HG02973 (cell line): ENCODE measurements around the gene GPR179.

Experiments used
- ATAC-seq: cut with Tn5 transposase; IDR thresholded peaks from one replicate; pipeline ENCODE4 v1.9.1; 2021; ENCODE audit warnings: moderate library complexity; ENCODE audit not compliant: unreplicated experiment

Gene GPR179, protein sequence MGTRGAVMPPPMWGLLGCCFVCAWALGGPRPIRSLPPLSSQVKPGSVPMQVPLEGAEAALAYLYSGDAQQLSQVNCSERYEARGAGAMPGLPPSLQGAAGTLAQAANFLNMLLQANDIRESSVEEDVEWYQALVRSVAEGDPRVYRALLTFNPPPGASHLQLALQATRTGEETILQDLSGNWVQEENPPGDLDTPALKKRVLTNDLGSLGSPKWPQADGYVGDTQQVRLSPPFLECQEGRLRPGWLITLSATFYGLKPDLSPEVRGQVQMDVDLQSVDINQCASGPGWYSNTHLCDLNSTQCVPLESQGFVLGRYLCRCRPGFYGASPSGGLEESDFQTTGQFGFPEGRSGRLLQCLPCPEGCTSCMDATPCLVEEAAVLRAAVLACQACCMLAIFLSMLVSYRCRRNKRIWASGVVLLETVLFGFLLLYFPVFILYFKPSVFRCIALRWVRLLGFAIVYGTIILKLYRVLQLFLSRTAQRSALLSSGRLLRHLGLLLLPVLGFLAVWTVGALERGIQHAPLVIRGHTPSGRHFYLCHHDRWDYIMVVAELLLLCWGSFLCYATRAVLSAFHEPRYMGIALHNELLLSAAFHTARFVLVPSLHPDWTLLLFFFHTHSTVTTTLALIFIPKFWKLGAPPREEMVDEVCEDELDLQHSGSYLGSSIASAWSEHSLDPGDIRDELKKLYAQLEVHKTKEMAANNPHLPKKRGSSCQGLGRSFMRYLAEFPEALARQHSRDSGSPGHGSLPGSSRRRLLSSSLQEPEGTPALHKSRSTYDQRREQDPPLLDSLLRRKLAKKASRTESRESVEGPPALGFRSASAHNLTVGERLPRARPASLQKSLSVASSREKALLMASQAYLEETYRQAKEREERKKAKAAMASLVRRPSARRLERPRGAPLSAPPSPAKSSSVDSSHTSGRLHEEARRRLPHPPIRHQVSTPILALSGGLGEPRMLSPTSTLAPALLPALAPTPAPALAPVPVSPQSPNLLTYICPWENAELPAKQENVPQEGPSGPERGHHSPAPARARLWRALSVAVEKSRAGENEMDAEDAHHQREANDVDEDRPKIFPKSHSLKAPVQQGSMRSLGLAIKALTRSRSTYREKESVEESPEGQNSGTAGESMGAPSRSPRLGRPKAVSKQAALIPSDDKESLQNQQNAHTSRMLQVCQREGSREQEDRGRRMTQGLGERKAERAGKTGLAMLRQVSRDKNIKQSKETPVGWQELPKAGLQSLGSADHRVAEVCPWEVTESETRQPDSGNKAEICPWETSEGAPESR (N-terminal part only)

DNA sequence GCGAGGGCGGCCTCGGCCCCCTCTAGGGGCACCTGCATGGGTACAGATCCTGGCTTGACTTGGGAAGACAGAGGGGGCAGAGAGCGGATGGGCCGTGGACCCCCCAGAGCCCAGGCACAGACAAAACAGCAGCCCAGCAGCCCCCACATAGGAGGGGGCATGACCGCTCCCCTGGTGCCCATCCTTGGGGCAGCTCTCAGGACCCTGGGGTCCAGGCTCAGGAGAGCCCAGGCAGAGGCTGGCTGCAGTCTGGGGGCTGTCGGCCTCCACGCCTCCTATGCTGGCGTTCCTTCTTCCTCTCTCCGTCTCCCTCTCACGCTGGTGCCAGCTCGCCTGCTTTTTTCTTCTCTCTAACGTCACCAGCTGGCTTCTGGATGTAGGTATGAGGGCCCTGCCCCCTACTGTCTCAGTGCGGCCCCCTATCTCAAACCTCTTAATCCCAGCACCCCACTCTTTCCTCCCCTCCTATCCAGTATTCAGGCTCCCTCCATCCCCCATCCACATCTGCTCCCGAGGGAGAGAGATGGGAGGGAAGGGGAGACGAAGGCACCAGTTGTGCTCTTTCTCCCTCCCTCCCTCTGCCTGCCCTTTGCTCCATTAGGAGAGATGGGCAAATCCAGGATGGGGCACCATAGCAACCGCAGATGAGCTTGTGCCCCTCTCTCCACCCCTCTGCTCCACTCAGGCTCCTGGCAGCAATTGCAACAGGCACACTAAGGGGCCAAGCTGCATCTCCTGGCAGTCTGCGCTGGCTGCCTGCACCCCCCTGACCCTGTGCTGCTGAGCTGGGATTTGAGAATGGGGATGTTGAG, at the start of gene GPR179:
Gene GPR179 (minus strand): TSS at position 349 of the 812 bp plus-strand sequence. CDS start 167 bp downstream, at position 182.
- no peak for ATAC-seq

DNA sequence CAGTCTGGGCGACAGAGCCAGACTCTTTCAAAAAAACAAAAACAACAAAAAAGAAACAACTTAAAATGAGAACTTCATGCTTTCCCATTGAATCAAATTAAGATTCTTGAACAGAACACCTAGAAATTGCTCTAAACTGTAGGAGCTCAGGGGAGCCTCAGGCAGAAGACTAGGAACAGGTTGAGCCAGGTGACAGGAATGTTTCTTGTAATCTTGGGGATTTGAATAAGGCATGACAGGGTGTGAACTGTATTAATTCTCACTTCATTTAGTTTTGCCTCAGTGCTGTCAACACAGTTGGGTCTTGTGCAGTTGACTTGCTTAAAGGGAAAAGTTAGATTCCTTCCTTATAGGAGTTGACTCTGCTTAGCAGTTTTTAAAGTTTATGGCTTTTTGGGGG, 35.7 kb upstream of the GPR179 start:
- ATAC-seq = no peak

DNA sequence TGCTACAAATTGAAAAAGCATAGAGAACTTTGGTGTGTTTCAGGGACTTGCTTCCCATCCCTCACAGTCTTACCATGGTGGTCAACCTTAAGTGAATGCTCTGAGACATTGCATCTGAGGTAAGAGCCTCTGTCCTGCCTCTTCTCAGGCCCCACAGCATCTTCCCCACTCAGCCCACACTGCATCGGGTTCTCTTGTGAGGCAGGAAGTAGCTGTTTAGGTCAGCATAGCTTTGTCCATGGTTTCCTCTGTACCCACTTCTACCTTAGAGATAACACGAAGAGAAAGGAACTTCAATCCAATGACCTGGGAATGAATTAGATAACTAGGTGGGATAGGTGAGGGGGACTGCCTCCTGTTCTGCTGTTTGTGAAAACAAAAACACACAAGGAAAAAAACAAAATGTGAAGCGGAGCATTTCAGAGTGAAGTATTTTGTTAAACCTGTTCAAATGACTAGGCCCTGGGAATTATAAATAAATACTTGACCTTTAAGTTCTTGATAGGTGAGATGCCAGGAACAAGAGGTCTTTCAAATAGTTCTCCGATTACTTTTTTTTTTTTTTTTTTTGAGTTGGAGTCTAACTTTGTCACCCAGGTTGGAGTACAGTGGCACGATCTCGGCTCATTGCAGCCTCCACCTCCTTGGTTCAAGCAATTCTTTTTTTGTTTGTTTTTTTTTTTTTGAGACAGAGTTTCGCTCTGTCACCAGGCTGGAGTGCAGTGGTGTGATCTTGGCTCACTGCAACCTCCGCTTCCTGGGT, 25.5 kb upstream of the GPR179 start:
- ATAC-seq = no peak

DNA sequence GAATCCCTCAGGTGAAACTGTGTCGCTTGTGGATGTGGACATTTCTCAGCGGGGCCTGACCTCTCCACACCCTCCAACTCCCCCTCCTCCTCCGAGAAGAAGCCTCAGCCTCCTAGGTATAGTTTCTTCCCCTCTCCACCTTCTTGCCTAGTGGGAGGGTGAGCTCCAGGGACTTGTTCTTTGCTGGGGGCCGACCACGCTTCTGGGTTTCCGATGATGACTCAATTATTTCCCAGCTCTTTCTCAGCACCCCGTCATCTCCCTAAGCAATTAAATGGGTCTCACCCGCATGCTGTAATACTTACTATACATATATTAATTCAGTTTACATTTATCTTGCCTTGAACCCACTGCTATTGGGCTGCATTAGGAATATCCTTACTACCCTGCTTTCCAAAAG, 21.0 kb upstream of the GPR179 start:
- no peak for ATAC-seq

DNA sequence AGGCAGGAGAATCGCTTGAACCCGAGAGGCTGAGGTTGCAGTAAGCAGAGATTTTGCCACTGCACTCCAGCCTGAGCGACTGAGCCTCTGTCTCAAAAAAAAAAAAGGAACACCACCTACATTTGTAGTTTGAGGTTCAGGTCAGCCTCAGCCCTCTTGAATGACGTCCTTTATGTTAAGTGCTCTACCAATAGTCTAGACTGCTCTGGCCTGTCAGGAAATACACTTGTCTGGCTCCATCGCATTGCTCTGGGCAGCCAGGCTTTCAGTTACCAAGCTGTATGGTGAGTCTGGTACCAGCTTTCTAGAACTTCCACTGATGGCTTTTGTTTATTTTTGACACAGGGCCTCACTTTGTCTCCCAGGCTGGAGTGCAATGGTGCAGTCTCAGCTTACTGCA, 19.3 kb upstream of the GPR179 start:
- no peak for ATAC-seq

DNA sequence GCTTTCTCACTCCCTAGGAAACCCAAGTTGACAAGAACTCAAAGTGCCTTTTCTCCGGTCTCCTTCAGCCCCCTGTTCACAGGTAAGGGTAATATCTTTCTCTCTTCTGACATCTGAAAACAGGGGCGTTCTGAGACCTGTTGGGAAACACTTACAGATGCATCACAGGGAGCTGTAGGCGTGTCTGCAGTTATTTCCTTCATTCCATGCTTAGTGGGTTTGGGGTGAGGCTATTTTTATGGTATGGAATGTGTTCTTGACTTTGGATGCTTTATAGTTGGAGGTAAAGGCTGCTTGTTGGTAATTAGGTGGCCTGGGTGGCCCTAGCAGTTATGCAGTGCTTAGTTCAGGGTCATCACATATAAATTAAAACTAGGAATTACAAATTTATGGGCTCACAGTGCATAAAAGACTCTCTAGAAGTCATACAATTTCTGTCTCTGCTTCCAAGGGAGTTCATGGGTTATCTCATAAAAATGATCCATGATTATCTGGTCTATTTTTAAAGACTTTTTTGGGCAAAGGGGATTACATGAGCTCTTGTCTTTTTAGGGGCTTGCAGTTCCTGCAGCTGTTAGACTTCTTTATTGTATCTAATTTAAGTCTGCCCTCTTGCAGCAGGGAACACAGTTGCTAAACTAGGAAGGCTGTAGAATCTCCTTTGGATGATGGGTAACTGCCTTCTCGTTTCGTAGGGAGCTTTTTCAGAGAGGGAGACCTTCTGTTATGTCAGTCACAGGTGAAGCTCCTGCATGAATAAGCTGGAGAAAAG, 18.1 kb upstream of the GPR179 start:
- no peak for ATAC-seq

DNA sequence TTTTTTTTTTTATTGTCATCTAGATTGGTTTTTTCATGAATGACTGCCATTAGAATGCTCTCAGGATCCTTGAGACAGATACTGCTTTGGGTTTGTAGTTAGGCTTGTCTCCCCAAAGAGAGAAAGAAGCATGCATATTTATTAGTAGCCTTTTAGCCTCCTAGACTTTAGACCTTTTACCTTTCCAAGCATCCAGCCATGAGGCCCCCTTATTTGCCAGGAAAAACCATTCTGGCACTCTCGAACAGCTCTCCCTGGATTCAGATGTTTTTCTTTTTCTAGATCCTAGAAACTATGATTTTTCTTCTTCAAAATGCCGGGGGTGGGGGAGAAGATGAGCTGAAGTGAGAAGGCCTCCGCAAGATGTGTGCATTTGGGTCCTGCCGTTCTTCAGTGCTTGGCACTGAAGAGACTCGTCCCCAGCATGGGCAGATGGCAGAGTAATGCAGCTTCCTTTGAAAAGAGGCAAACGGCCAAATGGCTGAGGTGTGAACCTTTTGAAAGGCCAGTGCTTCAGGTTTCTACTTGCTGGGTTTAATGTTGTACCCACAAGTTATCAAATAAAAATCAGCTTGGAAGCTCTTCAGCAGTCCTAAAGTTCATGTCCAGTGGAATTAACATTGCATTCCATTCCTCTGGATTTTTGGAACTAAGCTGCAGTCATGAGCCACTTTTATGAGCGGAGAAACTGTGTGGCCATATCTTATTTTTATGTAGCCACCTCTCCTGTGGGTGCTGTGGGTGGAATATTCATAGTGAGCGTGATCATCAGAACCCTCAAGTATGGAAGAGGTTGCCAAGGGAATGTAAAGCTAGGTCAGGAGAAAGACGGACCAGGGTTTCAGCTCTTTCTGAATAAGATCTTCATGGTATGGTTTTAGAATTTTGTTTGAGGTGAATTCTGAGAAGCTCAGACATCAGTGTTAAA, 15.1 kb upstream of the GPR179 start:
- ATAC-seq = no peak

DNA sequence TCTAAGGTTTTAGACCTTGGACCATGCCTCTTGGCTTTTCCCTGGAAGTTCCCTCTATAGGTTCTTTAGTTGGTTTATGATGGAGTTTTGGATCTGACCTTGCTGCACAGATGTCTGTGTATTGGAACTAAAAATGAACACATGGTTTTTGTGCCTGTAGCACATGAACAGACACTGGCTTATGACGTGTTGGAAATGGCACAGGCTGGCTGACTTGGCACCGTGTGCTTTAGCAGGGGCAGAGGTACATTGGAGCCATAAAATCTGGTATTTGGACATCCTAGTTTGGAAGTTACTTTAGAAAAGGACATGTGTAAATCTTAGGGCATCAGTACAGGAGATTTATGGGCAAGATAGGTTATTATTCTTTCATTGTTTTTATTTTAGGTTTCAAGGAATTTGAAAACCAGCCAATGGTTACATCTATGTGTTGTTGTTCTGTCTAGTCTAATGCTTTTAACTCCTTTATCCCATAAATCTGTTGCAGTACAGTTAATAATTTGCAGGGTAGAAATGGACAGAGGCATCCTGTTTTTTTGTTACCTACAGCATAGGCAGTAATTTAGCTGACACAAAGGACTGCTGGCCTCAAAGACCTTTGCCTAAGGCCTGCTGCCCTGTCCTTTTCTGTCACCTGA, 13.8 kb upstream of the GPR179 start:
- no peak for ATAC-seq

DNA sequence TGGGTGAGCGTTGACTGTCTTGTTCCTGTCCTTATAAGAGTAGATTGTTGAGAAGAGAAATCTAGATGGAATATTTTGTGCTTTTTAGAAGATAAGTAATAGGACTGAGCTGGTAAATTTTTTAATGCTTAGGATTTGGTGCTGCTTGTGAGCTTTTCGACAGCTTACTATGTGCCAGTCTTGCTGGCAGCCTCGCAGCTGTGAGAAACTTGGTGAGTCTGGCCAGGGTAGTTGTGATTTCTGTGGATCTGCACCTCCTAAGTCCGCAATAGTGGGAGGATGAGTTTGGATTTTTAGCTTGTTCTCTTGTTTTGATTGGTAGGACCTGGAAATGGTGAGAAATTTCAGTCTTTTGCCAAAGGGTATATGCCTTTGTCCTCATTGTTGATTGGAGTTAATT, 11.5 kb upstream of the GPR179 start:
- ATAC-seq = no peak

DNA sequence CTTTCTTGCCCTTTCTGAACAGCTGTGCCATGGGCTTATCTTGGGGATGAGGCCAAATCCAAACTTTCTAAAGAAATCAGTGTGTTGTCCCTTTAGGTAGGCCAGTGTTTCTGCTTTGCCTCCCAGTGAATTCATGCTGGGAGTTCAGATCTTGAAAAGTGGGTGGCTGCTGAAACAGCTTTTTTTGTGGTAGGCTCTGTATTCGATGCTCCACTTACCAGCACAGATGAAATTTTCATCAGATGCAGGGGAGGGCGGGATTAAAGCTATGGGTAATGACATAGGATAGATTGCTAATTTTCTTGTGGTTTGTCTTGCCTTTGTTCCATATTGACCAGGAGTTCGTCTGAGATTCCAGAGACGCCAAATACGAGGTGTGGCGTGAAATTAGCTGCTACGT, 10.7 kb upstream of the GPR179 start:
- ATAC-seq = no peak

DNA sequence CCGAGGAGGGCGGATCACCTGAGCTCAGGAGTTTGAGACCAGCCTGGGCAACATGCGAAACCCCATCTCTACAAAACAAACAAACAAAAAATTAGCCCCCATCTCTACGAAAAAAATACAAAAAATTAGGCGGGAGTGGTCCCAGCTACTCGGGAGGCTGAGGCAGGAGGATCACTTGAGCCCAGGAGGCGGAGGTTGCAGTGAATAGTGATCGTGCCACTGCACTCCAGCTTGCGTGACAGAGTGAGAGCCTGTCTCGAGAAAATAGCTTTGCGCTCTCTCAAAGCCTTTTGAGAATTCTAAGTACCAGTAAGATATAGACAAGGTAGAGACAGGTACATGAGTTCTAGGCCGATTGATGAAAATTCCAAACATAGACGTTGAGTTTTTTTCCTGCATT, 9.9 kb upstream of the GPR179 start:
- ATAC-seq = no peak

DNA sequence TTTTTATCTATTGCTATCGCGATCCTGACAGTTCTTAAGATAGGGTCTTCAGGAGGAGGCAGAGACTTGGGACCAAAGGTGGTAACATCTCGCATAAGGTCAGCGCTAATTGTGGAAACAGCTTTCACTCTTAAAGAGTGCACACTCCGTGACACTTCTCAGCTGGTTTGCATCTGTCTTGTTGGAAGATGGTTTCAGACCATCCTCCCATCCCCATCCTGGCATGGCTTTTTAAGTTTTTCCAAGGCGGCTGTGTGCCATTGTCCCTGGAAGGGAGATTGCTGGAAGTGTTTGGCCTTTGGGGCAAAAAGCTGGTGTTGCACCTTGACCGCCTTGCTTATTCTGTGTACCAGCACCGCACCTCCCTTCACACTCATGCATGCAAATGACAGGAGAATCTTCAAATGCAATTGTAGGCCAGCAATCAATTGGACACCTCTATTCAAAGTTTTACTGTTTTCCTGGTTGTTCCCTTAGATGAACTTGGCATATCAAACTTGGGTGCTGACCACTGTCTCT, 9.4 kb upstream of the GPR179 start:
- no peak for ATAC-seq

DNA sequence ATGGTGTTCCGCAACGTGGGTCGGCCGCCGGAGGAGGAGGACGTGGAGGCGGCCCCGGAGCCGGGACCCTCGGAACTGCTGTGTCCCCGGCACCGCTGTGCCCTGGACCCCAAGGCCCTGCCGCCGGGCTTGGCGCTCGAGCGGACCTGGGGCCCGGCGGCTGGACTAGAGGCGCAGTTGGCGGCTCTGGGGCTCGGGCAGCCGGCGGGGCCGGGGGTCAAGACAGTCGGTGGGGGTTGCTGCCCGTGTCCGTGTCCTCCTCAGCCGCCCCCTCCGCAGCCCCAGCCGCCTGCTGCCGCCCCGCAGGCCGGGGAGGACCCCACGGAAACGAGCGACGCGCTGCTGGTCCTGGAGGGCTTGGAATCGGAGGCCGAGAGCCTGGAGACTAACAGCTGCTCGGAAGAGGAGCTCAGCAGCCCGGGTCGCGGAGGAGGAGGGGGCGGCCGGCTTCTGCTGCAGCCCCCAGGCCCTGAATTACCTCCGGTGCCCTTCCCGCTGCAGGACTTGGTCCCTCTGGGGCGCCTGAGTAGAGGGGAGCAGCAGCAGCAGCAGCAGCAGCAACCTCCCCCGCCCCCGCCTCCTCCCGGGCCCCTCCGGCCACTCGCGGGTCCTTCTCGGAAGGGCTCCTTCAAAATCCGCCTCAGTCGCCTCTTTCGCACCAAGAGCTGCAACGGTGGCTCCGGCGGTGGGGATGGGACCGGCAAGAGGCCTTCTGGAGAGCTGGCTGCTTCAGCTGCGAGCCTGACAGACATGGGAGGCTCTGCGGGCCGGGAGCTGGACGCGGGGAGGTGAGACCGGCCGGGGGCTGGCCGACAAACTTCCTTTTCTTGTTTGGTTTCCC, 8.7 kb upstream of the GPR179 start:
- ATAC-seq = peak; percentile 1

DNA sequence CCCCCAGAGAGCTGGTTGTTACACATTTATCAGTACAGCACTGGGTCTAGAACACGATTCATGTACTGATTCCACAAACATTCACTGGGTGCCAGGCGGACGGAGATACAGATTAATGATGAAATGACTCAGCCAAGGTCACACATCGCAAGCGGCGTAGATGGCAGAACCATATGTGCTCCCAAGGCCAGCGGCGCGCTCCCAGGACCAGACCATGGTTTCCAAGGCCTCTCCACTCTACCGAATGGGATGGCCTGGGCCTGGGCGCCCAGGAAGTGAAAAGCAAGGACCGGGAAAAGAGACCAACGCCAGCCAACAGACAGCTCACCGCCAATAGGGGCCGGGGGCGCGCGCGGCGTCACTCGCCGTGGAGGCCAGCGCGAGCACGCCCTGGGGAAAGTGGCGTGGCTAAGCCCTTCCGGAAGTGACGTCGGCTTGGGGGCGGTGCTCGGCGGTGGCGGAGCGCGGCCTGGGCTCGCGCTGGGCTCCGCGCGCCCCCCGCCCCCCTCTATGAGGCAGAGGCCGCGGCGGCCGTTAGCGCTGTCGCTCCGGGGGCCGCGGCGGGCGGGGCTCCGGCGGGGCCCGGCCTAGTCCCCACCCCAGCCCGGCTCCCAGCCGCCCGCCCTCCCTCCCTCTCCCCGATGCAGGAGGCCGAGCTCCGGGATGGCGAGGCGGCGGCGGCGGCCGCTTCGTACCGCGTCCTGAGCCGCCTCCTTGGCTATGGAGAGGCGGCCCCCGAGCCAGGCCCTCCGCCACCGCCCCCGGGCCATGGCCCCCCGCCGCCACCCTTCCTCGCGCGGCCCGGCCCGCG, 7.9 kb upstream of the GPR179 start, which contains the start of gene SOCS7:
Gene SOCS7 (plus strand): TSS at position 433 of the 811 bp plus-strand sequence. CDS start 209 bp downstream, at position 642.
- ATAC-seq = peak; percentile 80

DNA sequence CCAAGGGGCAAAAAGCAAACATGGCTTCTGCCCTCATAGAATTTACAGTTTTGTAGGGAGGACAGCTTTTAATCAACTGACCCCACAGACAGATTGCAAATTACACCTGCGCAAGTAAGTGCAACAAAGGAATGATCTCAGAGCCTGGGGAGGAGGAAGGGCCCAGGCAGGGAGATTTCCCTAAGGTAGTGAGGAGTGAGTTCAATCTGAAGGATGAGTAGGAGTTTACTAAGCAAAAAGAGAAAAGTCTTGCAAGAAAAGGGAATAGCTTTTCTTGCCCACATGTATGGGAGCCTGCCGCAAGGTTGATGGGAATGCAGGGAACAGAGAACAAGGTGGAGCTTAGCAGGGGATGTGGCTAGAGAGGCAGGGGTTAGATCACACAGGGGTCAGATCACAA, 6.3 kb upstream of the GPR179 start:
- no peak for ATAC-seq
